Measurements from ENCODE around the gene SH3PXD2A.
A peak's percentile ranks its signal among the peaks of the same experiment; 100 is the strongest.

The SH3PXD2A gene

DNA sequence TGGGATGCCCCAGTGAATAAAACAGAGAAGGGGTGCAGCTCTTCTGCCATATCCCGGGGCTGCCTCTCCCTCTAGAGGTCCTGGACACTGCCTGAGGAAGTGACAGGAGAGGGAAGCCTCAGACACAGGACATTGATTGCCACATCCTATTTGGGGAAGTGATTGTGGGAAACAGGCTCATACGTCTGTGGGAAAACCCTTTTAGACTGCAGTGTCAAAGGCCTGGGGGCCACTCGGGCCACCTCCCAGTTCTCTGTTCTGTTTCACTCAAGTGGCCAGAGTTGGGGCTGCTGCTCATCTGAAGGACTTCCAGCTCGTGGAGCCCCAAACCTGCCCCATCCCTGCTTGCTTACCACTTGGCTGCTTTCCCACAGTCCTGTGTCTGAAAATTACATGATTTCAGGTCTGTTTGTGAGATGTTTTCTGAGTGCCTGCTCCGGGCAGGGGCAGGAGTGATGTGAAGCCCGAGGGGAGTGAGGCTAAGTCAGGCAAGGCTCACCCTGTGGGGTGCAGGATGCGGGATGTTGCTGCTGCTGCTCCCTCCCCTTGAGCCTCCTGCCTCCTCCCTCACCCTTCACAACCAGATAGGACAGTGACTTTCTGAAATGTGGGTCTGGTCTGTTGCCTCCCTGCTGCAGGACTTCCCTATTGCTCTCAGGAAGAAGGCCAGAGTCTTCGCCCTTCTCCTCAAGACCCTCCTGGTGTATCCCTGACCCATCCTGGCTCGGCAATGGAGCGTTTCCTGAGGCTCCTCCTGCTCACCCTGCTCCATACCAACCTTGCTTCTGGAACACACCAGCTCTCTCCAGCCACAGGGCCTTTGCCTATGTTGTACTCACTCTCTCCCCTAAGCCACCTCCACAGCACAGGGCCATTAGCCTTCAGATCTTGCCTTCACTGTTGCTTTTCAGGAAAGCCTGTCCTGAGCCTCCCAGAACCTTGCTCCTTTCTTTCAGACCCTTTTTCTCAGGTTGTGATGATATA is 303.5 kb downstream of the SH3PXD2A start:
- no peak for TF ChIP-seq POLR2A (IDR thresholded peaks at IDR 0.05; ENCODE audit: low read depth, low read length)
- FAIRE-seq (no peak), DNase-seq (ENCODE audit: insufficient read length, low spot score) (no peak)

DNA sequence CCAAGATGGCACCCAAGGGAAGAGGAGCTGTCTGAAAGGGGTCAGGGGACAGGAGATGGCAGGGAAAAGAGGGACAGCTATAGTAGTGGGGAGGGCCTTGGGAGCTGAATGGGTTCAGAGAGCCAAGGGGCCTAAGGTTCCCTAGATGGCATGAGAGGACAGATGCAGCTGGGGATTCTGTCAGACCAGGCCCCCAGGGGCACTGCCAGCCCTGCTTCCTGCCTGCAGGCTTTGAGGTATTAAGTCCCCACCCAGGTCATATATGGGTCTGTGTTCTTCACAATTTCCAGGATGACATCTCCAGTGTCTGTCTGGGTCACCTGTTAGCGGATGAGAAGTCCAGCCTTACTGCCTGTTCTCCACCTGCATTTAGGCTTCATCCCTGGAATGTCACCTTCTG is 305.1 kb downstream of the SH3PXD2A start:
- no peak for FAIRE-seq
- DNase-seq (ENCODE audit: insufficient read length, low spot score) = no peak
- no peak for TF ChIP-seq POLR2A (IDR thresholded peaks at IDR 0.05; ENCODE audit: low read depth, low read length)

DNA sequence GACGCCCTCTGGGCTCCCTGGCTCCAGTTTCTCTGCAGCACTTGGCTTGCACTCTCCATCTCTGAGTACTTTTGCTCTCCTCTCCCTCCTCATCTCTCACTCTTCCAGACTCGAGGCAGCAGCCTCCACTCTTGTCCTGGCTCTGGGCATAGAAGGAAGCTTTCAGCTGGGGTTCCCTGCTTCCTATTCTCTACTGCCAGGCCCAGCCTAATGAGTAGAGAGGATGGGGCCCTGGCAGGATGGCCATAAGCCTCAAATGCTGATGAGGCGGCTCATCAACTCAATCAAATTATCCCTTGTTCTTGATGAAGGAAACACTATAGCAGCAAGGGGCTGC is 306.1 kb downstream of the SH3PXD2A start:
- no peak for DNase-seq (ENCODE audit: insufficient read length, low spot score)
- no peak for FAIRE-seq
- no peak for TF ChIP-seq POLR2A (IDR thresholded peaks at IDR 0.05; ENCODE audit: low read depth, low read length)

DNA sequence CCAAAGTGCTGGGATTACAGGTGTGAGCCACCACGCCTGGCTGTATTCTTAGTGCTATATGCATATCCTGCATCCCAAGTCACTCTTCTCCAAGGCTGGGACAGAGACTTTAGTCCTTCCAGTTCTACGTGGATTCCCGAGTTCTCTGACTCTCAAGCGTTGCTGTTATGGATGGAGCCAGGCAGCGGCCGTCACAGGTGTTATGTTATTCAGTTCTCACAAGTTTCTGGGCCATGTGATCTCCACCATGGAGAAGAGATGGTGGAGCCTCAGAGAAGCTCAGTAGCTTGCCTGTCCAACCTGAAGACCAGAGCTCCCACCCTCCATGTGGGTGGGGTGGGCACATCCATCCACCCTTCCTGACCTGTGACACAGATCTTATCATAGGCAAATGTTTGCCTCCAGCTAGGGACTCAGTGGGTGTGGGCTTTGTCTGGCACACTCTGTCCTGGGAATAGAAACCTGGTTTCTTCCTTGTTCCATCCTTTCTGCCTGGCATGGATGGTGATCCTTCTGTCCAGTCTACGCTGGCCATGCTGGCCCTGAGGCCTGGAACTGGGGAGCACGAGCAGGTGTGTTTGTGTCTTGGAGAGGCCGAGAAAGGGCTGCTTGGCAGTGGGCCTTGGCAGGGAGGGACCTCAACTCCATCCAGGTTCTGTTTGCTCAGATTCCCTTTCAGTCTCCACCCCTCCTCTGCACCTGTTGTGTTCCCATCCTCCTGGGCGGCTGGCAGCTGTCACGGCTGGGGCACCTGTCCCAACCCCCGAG is 306.6 kb downstream of the SH3PXD2A start:
- no peak for TF ChIP-seq POLR2A (IDR thresholded peaks at IDR 0.05; ENCODE audit: low read depth, low read length)
- FAIRE-seq = no peak
- DNase-seq (ENCODE audit: insufficient read length, low spot score) = no peak

DNA sequence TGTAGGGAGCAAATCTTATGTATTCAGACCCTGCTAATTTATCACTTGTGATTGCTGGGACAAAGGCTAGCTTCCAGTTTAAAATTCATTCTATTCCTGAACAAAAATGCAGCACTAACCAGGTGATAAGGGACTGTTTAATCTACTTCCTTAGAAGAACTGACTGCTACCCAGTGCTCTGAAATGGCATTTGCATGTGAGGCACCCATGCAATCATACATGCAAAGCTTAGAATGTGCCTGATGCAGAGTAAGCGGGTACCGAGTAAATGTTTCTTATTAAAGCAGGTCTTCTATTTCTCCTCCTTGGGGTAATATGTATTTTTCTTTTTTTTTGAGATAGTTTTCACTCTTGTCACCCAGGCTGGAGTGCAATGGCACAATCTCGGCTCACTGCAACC is 307.4 kb downstream of the SH3PXD2A start:
- FAIRE-seq = no peak
- no peak for TF ChIP-seq POLR2A (IDR thresholded peaks at IDR 0.05; ENCODE audit: low read depth, low read length)
- no peak for DNase-seq (ENCODE audit: insufficient read length, low spot score)

DNA sequence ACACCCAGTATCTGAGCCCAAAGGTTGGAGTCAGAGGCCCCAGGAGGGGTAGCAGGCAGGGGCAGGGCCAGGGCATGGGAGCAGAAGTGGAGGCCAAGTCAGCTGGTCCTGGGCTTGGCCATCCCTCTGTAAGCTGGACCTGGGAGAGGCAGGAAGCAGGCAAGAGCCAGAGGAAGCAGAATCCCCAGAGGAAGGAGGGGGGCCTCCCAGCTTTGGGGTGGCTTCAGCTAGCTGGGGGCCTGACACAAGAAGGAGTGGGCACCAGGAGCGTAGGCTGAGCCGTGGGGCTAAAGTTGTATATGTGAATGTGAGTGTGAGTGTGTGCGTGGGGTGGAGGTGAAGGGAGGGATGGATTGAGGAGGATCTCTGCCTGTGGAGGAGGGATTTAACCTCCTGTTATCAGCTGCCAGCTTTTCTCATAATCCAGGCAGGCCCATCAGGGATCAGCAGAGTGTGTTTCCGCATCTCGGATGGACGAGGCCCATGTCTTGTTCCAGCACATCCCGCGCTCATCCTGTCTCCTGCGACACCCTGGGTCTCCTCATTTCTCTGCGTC is 307.9 kb downstream of the SH3PXD2A start:
- no peak for DNase-seq (ENCODE audit: insufficient read length, low spot score)
- no peak for FAIRE-seq
- no peak for TF ChIP-seq POLR2A (IDR thresholded peaks at IDR 0.05; ENCODE audit: low read depth, low read length)

DNA sequence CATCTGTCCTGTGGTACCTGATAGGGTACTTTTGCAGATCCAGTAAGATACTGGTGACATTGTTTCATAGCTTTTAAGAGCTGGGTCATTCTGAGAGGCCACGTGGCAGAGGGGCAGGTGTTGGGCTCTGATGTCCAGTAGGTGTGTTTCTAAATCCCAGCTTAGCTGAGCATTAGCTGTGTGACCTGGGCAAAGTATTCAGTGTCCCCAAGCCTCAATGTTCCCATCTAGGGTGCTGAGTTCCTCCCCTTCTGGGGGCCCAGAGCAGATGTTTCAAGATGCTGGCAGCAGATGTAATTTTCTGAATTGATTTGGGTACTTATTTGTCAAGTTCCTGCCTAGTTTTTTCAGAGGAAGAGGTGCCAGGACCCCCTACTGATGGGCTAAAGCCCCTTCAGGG is 309.0 kb downstream of the SH3PXD2A start:
- FAIRE-seq = no peak
- no peak for TF ChIP-seq POLR2A (IDR thresholded peaks at IDR 0.05; ENCODE audit: low read depth, low read length)
- peak; percentile 0 for DNase-seq (ENCODE audit: insufficient read length, low spot score)

DNA sequence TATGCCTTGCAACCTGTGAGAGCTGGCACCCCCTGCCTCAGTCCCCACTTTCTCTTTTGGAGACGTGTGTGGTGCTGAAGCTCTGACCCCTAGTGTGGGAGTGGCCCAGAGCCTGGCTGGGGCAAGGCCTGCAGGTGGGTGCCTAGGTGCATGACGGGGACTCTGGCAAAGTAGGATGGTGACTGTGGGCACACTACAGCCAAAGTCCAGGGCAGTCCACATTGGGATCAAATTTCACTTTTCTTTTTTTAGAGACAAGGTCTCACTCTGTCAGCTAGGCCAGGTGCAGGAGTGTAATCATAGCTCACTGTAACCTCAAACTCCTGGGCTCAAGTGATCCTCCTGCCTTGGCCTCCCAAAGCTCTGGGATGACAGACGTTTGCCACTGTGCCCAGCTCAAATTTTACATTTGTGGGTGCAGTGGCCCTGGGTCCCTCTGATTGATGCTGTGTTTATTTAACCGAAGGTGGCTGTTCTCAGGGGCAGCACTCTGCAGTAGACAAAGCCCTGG is 309.6 kb downstream of the SH3PXD2A start:
- DNase-seq (ENCODE audit: insufficient read length, low spot score) (no peak), FAIRE-seq (no peak)

DNA sequence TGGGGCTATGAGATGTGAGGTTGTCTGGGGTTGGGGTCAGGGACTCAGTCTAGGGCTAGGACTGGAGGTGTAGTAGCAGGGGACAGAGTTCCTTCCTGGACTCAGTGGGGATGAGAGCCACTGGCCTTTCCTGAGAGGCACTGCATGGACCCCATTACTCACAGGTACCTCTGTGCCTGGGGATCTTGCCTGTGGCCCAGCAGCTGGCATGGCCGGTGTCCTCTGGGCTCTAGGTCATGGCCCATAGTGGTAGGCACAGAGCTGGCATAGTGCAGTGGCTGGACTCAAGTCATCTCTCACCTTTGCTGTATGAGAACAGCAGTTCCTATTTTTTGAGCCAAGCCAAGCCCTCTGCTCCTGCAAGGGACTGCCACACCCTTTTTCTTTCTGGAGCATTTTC is 310.0 kb downstream of the SH3PXD2A start:
- no peak for FAIRE-seq
- TF ChIP-seq POLR2A (IDR thresholded peaks at IDR 0.05; ENCODE audit: low read depth, low read length) = no peak
- no peak for DNase-seq (ENCODE audit: insufficient read length, low spot score)

More for the DNA sequence above, 309.6 kb downstream of the SH3PXD2A start:
- TF ChIP-seq POLR2A (IDR thresholded peaks at IDR 0.05; ENCODE audit: low read depth, low read length) = no peak

DNA sequence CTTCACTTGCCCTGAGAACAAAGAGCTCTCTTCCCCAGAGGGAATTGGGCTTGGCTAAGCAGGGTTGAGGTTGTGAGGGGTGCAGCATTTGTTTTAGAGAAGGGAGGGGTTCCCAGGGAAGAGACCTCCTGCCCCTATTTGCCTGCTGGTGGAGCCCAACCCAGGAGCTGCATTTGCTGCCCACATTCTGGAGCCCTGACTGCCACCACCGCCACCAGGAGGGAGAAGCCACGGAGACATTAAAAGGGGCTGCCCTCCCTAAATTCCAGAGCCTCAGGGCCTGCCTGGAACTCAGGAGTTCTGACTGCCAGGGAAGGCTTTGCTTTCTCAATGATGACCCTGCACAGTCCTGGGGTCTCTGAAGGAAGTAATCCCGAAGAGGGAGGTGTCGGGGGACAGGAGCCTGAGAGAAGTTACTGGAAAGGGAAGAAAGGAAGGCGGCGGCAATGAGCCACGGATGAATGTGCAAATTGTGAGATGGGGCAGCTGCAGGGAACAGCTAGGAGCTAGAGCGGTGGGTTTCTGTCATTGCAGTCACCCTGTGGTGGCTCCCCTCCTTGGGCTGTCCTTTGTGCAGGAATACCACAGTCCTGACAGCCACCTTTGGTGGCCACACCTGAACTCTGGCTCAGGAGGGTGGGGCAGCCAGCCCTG is 310.6 kb downstream of the SH3PXD2A start:
- peak; percentile 0 for DNase-seq (ENCODE audit: insufficient read length, low spot score)
- no peak for TF ChIP-seq POLR2A (IDR thresholded peaks at IDR 0.05; ENCODE audit: low read depth, low read length)
- FAIRE-seq = no peak

Data from H54 (cell line).